ENCODE measurements around the gene INPP5F. TPM values are rescaled to one million over a fixed set of nuclear protein-coding genes. Genes with fewer than 3 reads are reported as not detected.

INPP5F gene
- polyA plus RNA-seq, 1 experiment: 4.1 TPM

GRCh38 chr10:119689016-119689580 lies 36.8 kb upstream of the INPP5F start:
- TF ChIP-seq CTCF (IDR thresholded peaks at IDR 0.05; ENCODE audit: insufficient read depth, low read depth, low read length): no peak
- no peak overlapping the region for H3K4me3 ChIP-seq (ENCODE audit: low read depth, low read length)
- ChIA-PET POLR2A (no interaction called here), CTCF (no interaction called here)
- no peaks in the 10 kb centered on the region for H3K36me3 ChIP-seq (ENCODE audit: control insufficient read depth, insufficient read depth, low read length)
- no peaks in the 10 kb centered on the region; the same call in 1 of the 2 replicates for H3K27me3 ChIP-seq (ENCODE audit: control insufficient read depth, insufficient read depth, low read length)
- no peak for DNase-seq (ENCODE audit: low read depth)

DNA sequence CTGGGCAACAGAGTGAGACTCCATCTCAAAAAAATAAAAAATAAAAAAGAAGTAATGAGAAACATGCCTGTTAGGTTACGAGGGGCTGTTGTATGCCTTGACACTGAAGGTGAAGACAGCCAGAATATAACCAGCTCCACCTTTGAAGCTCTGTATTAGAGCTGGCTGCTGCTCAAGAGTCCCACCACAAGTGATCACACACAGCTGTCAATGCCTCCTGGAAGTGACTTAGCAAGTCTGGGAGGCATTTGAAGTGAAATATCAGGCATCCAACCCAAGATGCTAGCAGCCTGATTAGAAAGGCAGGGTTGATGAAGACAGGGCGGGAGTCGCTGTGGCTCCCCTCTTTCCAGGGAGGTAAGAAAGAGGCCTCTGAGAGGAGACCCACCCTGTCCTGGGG lies 34.1 kb upstream of the INPP5F start:
- Histone ChIP-seq H3K36me3 (ENCODE audit: control insufficient read depth, insufficient read depth, low read length) (no peaks in the 10 kb centered on the region), H3K4me3 (ENCODE audit: low read depth, low read length) (no peak overlapping the region), H3K27me3 (ENCODE audit: control insufficient read depth, insufficient read depth, low read length) (peaks cover 2% of the 10 kb centered on the region)
- no peak for TF ChIP-seq CTCF (IDR thresholded peaks at IDR 0.05; ENCODE audit: insufficient read depth, low read depth, low read length)
- CTCF ChIA-PET: interaction anchor here (1.2 to 1.7 kb wide), 2 partner anchors 13 to 32 kb away, joined by 4 read pairs; no protein-coding TSS in a partner anchor
- no peak for DNase-seq (ENCODE audit: low read depth)
- POLR2A ChIA-PET: no interaction called here

DNA sequence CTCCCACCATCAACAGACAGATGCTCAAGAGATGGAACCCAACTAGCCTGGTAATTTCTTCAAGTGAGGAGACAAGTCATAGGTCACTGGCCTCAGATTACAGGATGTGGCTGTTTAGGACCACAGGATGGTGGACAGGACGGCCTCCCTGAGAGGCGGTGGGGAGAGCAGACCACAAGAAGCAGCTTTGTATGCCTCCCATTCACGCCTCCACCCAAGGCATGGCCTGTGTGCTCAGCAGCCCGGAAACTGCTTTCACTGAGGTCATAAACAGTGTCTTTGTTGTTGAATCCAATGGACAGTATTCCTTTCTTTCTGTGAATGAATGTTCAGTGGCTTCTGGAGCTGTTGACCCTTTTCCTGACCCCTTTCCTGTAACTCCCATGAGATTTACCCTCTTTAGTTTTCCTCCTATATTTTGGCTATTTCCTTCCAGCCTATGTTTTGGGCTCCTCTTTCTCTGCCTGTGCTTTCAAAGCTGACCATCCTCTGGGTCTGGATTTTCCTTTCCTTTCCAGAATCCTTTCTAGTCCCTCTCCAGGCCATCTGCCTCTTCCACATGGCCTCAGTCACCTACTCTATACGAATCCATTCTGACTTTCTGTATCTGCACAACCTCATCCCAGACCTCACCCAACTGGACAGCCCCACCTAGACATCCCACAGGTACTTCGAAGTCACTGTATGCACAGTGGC lies 32.4 kb upstream of the INPP5F start:
- POLR2A ChIA-PET: no interaction called here
- no peaks in the 10 kb centered on the region for H3K36me3 ChIP-seq (ENCODE audit: control insufficient read depth, insufficient read depth, low read length)
- CTCF ChIA-PET: interaction anchor here (1.0 to 1.7 kb wide), 2 partner anchors 30 to 167 kb away, joined by 3 to 4 read pairs; no protein-coding TSS in a partner anchor
- TF ChIP-seq CTCF (IDR thresholded peaks at IDR 0.05; ENCODE audit: insufficient read depth, low read depth, low read length): no peak
- no peak overlapping the region for H3K4me3 ChIP-seq (ENCODE audit: low read depth, low read length)
- DNase-seq (ENCODE audit: low read depth): no peak
- H3K27me3 ChIP-seq (ENCODE audit: control insufficient read depth, insufficient read depth, low read length): peaks cover 2% of the 10 kb centered on the region

GRCh38 chr10:119694608-119695007 lies 31.2 kb upstream of the INPP5F start:
- Histone ChIP-seq H3K27me3 (ENCODE audit: control insufficient read depth, insufficient read depth, low read length) (peaks cover 2% of the 10 kb centered on the region), H3K4me3 (ENCODE audit: low read depth, low read length) (no peak overlapping the region), H3K36me3 (ENCODE audit: control insufficient read depth, insufficient read depth, low read length) (no peaks in the 10 kb centered on the region)
- ChIA-PET CTCF (interaction anchor here (0.5 to 2.6 kb wide), 3 partner anchors 8 to 165 kb away, joined by 4 to 17 read pairs (median 4); no protein-coding TSS in a partner anchor), POLR2A (no interaction called here)
- TF ChIP-seq CTCF (IDR thresholded peaks at IDR 0.05; ENCODE audit: insufficient read depth, low read depth, low read length): no peak
- no peak for DNase-seq (ENCODE audit: low read depth)

GRCh38 chr10:119700321-119700954 lies 25.4 kb upstream of the INPP5F start:
- DNase-seq (ENCODE audit: low read depth): no peak
- TF ChIP-seq CTCF (IDR thresholded peaks at IDR 0.05; ENCODE audit: insufficient read depth, low read depth, low read length): no peak
- Histone ChIP-seq H3K27me3 (ENCODE audit: control insufficient read depth, insufficient read depth, low read length) (no peaks in the 10 kb centered on the region; the same call in 1 of the 2 replicates), H3K4me3 (ENCODE audit: low read depth, low read length) (no peak overlapping the region), H3K36me3 (ENCODE audit: control insufficient read depth, insufficient read depth, low read length) (no peaks in the 10 kb centered on the region)
- ChIA-PET POLR2A (no interaction called here), CTCF (interaction anchor here (0.6 to 3.3 kb wide), 4 partner anchors 13 to 18 kb away, joined by 3 to 23 read pairs (median 3); no protein-coding TSS in a partner anchor)
